HL-60 (cell line): ENCODE data around the gene LORICRIN.

Experiments used
- DNase-seq, 2 experiments: peaks; one replicate each; pipeline ENCODE4 v3.0.0-alpha.2; 2010 to 2020; ENCODE audit warnings: low read depth in 1 of 2, low spot score in 1 of 2
- H3K27ac ChIP-seq: fragments of 250-450 bp; sonication (Bioruptor Pico); replicated peaks from 2 replicates; pipeline ENCODE4 v1.5.1; 2020; ENCODE audit warnings: mild to moderate bottlenecking, moderate library complexity
- H3K27me3 ChIP-seq: fragments of 250-450 bp; sonication (Bioruptor Pico); 2 replicates; pipeline ENCODE4 v1.5.1; 2021; ENCODE audit warnings: mild to moderate bottlenecking, moderate library complexity; ENCODE audit not compliant: insufficient read depth, poor library complexity, severe bottlenecking
- H3K4me3 ChIP-seq: replicated peaks from 2 replicates; pipeline ENCODE4 v1.5.1; 2011; ENCODE audit warnings: mild to moderate bottlenecking, control low read depth, low read length; ENCODE audit not compliant: insufficient read depth
- CTCF ChIP-seq: IDR thresholded peaks from one replicate; pipeline ENCODE4 v1.5.1; 2011; ENCODE audit warnings: low read length, control low read depth, inconsistent platforms; ENCODE audit not compliant: insufficient read depth
- GABPA ChIP-seq: IDR thresholded peaks from 2 replicates; pipeline ENCODE4 v1.6.1; 2012; ENCODE audit warnings: low read depth
- POLR2AphosphoS5 ChIP-seq: IDR thresholded peaks from 2 replicates; pipeline ENCODE4 v1.6.1; 2012; ENCODE audit warnings: low read depth
- REST ChIP-seq: IDR thresholded peaks from 2 replicates; pipeline ENCODE4 v1.6.1; 2012; ENCODE audit warnings: low read depth; ENCODE audit not compliant: insufficient replicate concordance
- SPI1 ChIP-seq: IDR thresholded peaks from 2 replicates; pipeline ENCODE4 v1.6.1; 2012; ENCODE audit warnings: low read depth, mild to moderate bottlenecking, borderline replicate concordance

The LORICRIN gene

DNA sequence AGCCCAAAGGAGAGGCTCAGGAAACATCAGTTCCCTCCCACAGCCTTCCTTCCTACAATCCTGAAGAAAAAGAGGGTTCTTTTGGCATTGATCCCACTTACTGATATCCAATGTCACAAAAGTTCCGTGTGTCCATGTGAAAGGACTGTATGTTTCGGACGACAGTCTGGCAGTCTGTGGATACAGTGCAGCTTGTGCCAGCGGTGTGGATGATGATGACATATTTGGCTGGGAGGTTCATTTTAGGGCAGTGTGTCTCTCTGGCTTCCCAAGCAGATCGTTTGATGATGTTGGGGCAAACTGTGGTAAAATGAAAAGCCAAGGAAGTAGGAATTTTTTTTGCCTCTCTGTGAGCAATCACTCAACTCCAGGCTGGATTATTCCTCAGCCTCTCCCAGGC, 42.8 kb downstream of the LORICRIN start:
- no peak for TF ChIP-seq REST
- no peak for TF ChIP-seq GABPA
- no peak for TF ChIP-seq POLR2AphosphoS5
- TF ChIP-seq SPI1 = no peak
- no peak for TF ChIP-seq CTCF
- no peak for DNase-seq
- Histone ChIP-seq H3K27ac (no peak overlapping the region), H3K27me3 (peaks cover 7% of the 10 kb centered on the region), H3K4me3 (no peak overlapping the region)

GRCh38 chr1:153305682-153306081, 46.2 kb downstream of the LORICRIN start:
- Histone ChIP-seq H3K4me3 (no peak overlapping the region), H3K27me3 (peaks cover 7% of the 10 kb centered on the region), H3K27ac (no peak overlapping the region)
- DNase-seq = no peak
- TF ChIP-seq POLR2AphosphoS5 (no peak), REST (no peak), GABPA (no peak), SPI1 (no peak), CTCF (no peak)

- peaks cover 7% of the 10 kb centered on the region for H3K27me3 ChIP-seq
- DNase-seq = peak in 1 of 2 experiments; percentile 49
- no peak for TF ChIP-seq POLR2AphosphoS5
- peak; percentile 78 for TF ChIP-seq SPI1
- no peak for TF ChIP-seq CTCF
- TF ChIP-seq REST = no peak
- no peak overlapping the region for H3K27ac ChIP-seq
- no peak overlapping the region for H3K4me3 ChIP-seq
Observed at GRCh38 chr1:153306303-153307220, 47.1 kb downstream of the LORICRIN start.
